SJSA1 (cell line): ENCODE measurements around the gene IGF2R. TPM values are rescaled to one million over a fixed set of nuclear protein-coding genes. Genes with fewer than 3 reads are reported as not detected.

Source experiments
- DNase-seq, 2 experiments: peaks; one replicate each; pipeline ENCODE4 v3.0.0-alpha.2; 2015 to 2020; ENCODE audit warnings: low spot score in 2 of 2, low read depth in 1 of 2
- H3K27ac ChIP-seq: fragments of 250-450 bp; sonication (Bioruptor Pico); 2 replicates; pipeline ENCODE4 v1.5.1; 2020; ENCODE audit warnings: mild to moderate bottlenecking, moderate library complexity
- H3K27me3 ChIP-seq: fragments of 250-450 bp; sonication (Bioruptor Pico); replicated peaks from 2 replicates; pipeline ENCODE4 v1.5.1; 2020; ENCODE audit warnings: mild to moderate bottlenecking, moderate library complexity
- H3K36me3 ChIP-seq: fragments of 250-450 bp; sonication (Bioruptor Pico); 2 replicates; pipeline ENCODE4 v1.5.1; 2020; ENCODE audit warnings: mild to moderate bottlenecking
- H3K4me1 ChIP-seq: fragments of 250-450 bp; sonication (Bioruptor Pico); replicated peaks from 2 replicates; pipeline ENCODE4 v1.6.1; 2021; ENCODE audit warnings: mild to moderate bottlenecking
- H3K4me3 ChIP-seq: fragments of 250-450 bp; sonication (Bioruptor Pico); 2 replicates; pipeline ENCODE4 v1.5.1; 2020; ENCODE audit warnings: mild to moderate bottlenecking
- H3K9me3 ChIP-seq: fragments of 250-450 bp; sonication (Bioruptor Pico); replicated peaks from 2 replicates; pipeline ENCODE4 v1.5.1; 2020; ENCODE audit warnings: mild to moderate bottlenecking
- total RNA-seq: library from RNA; depleted of rRNA; stranded (reverse); fragments of >200 nt; shearing (Covaris generic); gene quantifications from 2 replicates; pipeline ENCODE4 v1.2.3, GENCODE V29; 2014

IGF2R gene
- total RNA-seq, 1 experiment from 2014 or later = 54.7 TPM

DNA sequence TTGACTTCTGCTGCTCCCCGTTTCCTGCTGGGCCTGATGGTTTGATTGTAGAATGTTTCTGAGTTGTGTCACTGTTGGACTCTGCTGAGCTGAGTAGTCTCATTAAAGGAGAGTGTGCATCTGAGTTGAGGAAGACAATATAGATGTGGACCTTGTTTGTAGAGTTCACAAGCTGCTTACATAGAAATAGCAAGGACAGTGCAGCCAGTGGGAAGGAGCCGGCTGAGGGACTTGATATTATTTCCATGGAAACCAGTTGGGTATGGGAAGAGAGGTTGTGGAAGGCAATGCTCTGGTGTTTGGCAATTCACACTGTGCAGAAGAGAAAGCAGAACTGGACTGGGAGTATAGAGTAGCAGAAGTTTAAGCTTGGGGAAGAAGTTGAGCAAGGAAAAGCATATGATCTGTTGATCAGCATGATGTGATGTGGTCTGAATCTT, 14.8 kb downstream of the IGF2R start:
- Histone ChIP-seq H3K4me3 (no peak overlapping the region), H3K9me3 (no peaks in the 10 kb centered on the region), H3K36me3 (no peaks in the 10 kb centered on the region), H3K4me1 (peaks cover 65% of the 10 kb centered on the region), H3K27ac (peak overlapping the region; percentile 18), H3K27me3 (no peaks in the 10 kb centered on the region)
- no peak for DNase-seq

GRCh38 chr6:159984268-159984786, 15.4 kb downstream of the IGF2R start:
- peaks cover 65% of the 10 kb centered on the region for H3K4me1 ChIP-seq
- no peak overlapping the region for H3K4me3 ChIP-seq
- DNase-seq = peak; percentile 70 to 84
- H3K36me3 ChIP-seq = no peaks in the 10 kb centered on the region
- no peaks in the 10 kb centered on the region for H3K27me3 ChIP-seq
- peak overlapping the region; percentile 67 for H3K27ac ChIP-seq
- no peaks in the 10 kb centered on the region for H3K9me3 ChIP-seq

DNA sequence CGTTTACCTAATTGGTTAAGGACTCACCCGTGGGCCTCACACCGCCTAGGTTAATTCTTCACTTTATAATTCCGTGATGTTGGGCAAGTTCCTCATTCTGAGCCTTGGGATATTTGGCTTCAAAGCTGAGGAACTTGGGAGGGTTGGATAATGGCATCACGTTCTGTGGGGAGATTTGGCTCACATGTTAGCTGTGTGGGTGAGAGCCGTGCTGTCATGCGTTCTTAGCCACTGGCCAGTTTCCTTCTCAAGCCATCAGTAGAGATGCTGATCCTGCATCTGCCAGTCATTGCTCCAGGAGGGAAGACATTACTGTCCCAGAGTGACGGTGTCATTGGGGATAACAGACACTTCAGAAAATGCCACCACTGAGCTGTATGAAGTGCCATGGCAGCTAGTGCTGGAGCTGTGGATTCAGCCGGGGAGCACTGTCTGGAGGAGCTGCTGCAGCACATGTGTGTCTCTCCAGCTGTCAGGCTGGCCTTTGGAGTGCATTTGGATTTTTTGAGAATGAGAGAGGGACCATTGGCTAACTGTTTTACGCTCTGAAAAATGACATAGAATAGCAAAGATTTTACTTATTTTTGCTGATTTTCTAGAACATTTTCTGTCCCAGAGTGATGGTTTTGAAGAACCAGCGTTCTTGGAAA, 16.5 kb downstream of the IGF2R start:
- Histone ChIP-seq H3K36me3 (no peaks in the 10 kb centered on the region), H3K27me3 (no peaks in the 10 kb centered on the region), H3K27ac (peak overlapping the region; percentile 67; the same call in 1 of the 2 replicates), H3K4me1 (peaks cover 63% of the 10 kb centered on the region), H3K4me3 (no peak overlapping the region), H3K9me3 (no peaks in the 10 kb centered on the region)
- DNase-seq = no peak

- H3K27me3 ChIP-seq = no peaks in the 10 kb centered on the region
- H3K27ac ChIP-seq = peak overlapping the region; percentile 29
- DNase-seq = peak in 1 of 2 experiments; percentile 26
- H3K4me3 ChIP-seq = no peak overlapping the region
- no peaks in the 10 kb centered on the region for H3K9me3 ChIP-seq
- H3K4me1 ChIP-seq = peaks cover 28% of the 10 kb centered on the region
- H3K36me3 ChIP-seq = peaks cover 24% of the 10 kb centered on the region
Measured at GRCh38 chr6:159988983-159989454, 20.1 kb downstream of the IGF2R start.

GRCh38 chr6:159989492-159990480, 20.9 kb downstream of the IGF2R start:
- Histone ChIP-seq H3K9me3 (no peaks in the 10 kb centered on the region), H3K36me3 (peaks cover 26% of the 10 kb centered on the region), H3K27ac (peak overlapping the region; percentile 29), H3K4me3 (no peak overlapping the region), H3K27me3 (no peaks in the 10 kb centered on the region), H3K4me1 (peaks cover 21% of the 10 kb centered on the region)
- no peak for DNase-seq

DNA sequence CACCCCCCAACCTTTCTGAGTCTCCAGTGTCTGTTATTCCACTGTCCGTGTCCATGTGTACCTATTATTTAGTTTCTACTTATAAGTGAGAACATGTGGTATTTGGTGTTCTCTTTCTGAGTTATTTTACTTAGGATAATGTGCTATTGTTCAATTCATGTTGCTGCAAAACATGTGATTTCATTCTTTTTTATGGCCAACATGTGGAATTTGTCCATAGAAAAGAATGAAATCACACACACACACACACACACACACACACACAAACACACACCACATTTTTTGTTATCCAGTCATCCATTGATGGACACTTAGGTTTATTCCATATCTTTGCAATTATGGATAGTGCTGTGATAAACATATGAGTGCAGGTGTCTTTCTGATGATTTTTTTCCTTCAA, 23.5 kb downstream of the IGF2R start:
- no peak overlapping the region for H3K4me3 ChIP-seq
- no peak for DNase-seq
- no peak overlapping the region for H3K27ac ChIP-seq
- H3K4me1 ChIP-seq = peaks cover 17% of the 10 kb centered on the region
- no peaks in the 10 kb centered on the region for H3K27me3 ChIP-seq
- no peaks in the 10 kb centered on the region for H3K9me3 ChIP-seq
- peaks cover 26% of the 10 kb centered on the region for H3K36me3 ChIP-seq

DNA sequence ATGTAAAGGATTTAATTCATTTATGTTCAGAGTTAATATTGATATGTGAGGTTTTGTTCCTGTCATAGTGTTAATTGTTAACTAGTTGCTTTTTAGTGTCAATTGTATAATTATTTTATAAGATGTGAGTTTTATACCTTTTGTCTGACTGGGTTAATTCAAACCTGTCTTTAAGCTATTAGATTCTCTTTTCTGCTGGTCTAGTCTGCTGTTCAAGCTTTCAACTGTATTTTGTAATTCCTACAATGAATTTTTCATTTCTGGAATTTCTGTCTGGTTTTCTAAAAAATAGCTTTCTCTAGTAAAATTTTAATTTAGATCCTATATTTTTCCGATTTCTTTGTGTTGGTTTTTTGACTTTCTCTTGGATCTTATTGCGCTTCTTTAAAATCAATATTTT, 26.5 kb downstream of the IGF2R start:
- H3K27me3 ChIP-seq = no peaks in the 10 kb centered on the region
- no peaks in the 10 kb centered on the region for H3K9me3 ChIP-seq
- no peaks in the 10 kb centered on the region for H3K4me1 ChIP-seq
- no peak for DNase-seq
- peaks cover 46% of the 10 kb centered on the region for H3K36me3 ChIP-seq
- H3K4me3 ChIP-seq = no peak overlapping the region
- H3K27ac ChIP-seq = no peak overlapping the region

DNA sequence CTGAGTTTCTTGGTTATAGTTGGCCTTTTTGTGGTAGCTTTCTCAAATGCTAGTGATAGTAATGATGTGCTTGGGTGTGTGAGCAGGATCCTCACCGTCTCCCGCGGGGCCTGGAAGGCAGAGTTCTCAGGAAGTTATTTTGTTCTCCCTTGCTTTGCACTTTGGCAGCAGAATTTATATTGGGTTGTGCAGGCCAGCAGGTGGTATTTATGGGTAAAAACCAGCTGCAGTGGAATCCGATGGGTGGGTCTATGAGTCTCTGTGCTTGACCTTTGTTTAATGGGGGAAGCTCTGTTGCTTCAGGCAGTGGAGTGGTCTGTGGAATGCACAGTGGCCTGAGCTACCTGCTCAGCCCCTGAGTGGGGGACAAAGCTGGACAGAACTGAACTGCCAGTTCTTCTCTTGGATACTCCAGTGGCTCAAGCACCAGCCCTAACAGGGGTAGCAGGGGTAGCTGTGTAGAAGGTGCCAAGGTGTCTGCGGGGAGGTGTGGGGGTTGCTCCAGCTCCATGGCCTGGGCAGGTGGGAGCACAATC, 27.3 kb downstream of the IGF2R start:
- H3K4me3 ChIP-seq = no peak overlapping the region

DNA sequence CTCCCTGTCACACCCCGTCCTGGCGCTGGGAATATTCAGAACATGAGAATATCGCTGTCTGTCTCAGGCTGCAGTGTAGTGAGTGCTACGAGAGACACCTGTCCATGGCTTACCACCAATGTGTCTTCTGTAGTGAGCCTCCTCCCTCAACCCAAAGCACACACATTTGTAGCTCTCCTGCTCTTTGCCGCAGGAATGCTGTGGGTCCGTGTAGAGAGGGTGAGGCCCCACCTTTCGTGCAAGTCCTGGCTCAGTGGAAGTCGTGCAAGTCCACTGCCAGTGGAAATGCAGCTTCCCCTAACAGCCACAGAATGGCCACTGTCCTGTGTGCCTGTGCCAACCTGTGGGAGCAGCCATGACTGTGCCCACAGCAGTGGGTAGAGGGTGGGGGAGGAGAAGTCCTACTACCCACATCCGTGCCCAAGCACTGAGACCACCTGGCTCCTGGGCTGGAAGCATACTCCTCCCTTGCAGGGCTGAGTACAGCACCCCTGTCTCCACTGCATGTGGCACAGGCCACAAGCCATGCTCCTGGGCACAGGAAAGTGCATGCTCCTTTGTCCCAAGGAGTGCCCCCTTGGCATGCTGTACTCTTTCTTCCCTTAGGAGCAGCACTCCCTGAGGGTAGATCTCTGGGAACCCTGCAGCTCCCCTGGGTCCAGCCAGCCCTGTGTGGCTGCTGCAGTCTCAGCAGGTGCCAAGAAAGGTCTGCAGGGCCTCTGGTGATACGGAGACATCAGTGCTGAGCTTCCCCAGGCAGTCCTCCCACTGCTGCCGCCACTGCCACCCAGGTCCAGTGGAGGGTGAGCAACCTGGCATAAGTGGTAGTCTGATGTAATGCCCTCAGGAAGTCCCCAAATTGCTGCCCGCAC, 28.0 kb downstream of the IGF2R start:
- no peaks in the 10 kb centered on the region for H3K4me1 ChIP-seq
- no peaks in the 10 kb centered on the region for H3K9me3 ChIP-seq
- peaks cover 38% of the 10 kb centered on the region for H3K36me3 ChIP-seq
- no peak overlapping the region for H3K4me3 ChIP-seq
- no peaks in the 10 kb centered on the region for H3K27me3 ChIP-seq
- no peak for DNase-seq
- no peak overlapping the region for H3K27ac ChIP-seq

More for the DNA sequence above, 27.3 kb downstream of the IGF2R start:
- H3K27ac ChIP-seq = no peak overlapping the region
- no peaks in the 10 kb centered on the region for H3K9me3 ChIP-seq
- peaks cover 45% of the 10 kb centered on the region for H3K36me3 ChIP-seq
- DNase-seq = no peak
- no peaks in the 10 kb centered on the region for H3K27me3 ChIP-seq
- no peaks in the 10 kb centered on the region for H3K4me1 ChIP-seq

DNA sequence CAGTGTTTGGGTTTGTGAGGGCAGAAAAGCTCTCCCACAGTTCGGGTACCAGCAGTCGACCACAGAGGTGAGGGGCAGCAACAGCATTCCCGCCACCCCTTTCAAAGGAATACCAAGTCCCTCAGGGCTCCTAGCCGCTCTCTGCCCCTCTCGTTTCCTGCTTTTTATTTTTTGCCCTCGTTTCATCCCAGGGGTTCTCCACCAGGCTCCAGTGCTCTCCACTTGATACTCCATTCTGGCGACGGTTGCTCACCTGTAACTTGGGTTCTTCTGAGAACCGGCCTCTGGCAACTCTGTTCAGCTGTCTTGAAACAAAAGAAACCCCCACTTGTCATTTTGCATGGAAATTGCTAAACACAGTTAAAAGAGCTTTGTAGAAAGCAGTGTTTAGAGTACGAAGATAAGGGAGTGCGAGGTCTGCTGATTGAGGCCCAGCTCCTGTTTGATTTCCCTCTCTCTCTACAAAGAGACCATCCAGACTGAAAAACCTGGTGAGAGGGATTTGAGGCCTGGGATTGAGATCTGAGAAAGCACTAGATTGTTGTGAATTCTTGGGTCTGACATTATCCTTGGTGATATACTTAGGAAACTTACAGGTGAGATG, 28.7 kb downstream of the IGF2R start:
- Histone ChIP-seq H3K27ac (no peak overlapping the region), H3K9me3 (no peaks in the 10 kb centered on the region), H3K4me3 (no peak overlapping the region), H3K27me3 (no peaks in the 10 kb centered on the region), H3K36me3 (peaks cover 31% of the 10 kb centered on the region), H3K4me1 (no peaks in the 10 kb centered on the region)
- DNase-seq = no peak

DNA sequence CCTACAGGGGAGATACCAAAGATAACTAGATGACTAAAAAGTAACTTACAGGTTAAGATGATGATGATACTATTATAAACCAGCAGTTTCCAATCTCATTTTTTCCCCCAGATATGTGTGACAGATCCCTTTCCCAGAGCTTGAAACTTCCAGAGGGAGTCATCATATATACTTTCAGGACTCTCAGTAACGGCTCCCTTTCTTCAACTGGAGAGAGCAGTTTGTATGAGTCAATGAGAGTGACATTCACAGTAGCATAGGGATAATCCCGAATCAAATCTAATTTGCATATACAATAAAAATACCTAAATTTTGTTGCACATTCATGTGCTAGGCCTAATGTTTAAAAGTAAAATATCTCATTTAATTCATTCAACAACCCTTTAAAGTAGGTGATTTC, 29.7 kb downstream of the IGF2R start:
- Histone ChIP-seq H3K4me1 (no peaks in the 10 kb centered on the region), H3K27me3 (no peaks in the 10 kb centered on the region), H3K4me3 (no peak overlapping the region), H3K27ac (no peak overlapping the region), H3K9me3 (no peaks in the 10 kb centered on the region), H3K36me3 (peaks cover 24% of the 10 kb centered on the region)
- DNase-seq = no peak

DNA sequence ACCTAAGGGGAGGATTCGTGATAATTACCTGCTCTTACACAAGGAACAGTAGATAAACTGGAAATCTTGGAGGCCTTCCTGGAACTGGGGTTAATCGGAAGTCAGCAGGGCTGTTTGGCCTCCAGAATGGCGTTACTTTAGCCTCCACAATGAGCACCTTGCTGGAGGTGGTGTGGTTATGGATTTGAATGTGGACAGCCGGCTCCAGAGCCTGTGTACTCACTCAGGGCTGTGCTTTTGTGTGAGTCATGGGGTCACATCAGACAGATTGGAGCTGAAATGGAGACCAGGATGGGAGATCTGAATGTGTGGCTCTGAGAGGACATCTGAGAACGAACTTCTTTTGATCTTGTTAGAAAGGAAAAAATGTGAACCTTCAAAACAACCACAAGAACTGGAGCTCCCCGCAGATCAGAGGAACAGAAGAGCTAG, 30.4 kb downstream of the IGF2R start:
- peaks cover 23% of the 10 kb centered on the region for H3K36me3 ChIP-seq
- no peak for DNase-seq
- no peak overlapping the region for H3K4me3 ChIP-seq
- H3K4me1 ChIP-seq = no peaks in the 10 kb centered on the region
- no peak overlapping the region for H3K27ac ChIP-seq
- no peaks in the 10 kb centered on the region for H3K9me3 ChIP-seq
- H3K27me3 ChIP-seq = no peaks in the 10 kb centered on the region
